MM.1S (cell line): ENCODE results near the gene FLVCR1.
"Not testable (repeated sequence)": the region's sequence is repeated elsewhere in the genome, so short reads cannot be mapped to it uniquely, and the experiment has no call there.

Source experiments
- DNase-seq: peaks from one replicate; pipeline ENCODE4 v3.0.0-alpha.2; 2015
- H2AFZ ChIP-seq: fragments of 300-600 bp; sonication (generic); 2 replicates; pipeline ENCODE4 v1.6.0; 2016; ENCODE audit warnings: antibody characterized with exemption, low read length
- H3F3A ChIP-seq: fragments of 300-600 bp; sonication (generic); 2 replicates; pipeline ENCODE4 v1.6.1; 2016; ENCODE audit warnings: mild to moderate bottlenecking, antibody characterized with exemption, low read length, moderate library complexity, mixed read lengths; ENCODE audit not compliant: insufficient read depth
- H3K27ac ChIP-seq: fragments of 300-600 bp; sonication (generic); 2 replicates; pipeline ENCODE4 v1.5.1; 2016; ENCODE audit warnings: mild to moderate bottlenecking, low read length
- H3K27me3 ChIP-seq: fragments of 300-600 bp; sonication (generic); replicated peaks from 2 replicates; pipeline ENCODE4 v1.6.0; 2016; ENCODE audit warnings: low read length; ENCODE audit not compliant: insufficient read depth
- H3K36me3 ChIP-seq: fragments of 300-600 bp; sonication (generic); replicated peaks from 2 replicates; pipeline ENCODE4 v1.6.1; 2016; ENCODE audit warnings: mild to moderate bottlenecking, low read length, mixed read lengths; ENCODE audit not compliant: insufficient read depth
- H3K4me1 ChIP-seq: fragments of 300-600 bp; sonication (generic); 2 replicates; pipeline ENCODE4 v1.6.1; 2016; ENCODE audit warnings: low read length, mixed read lengths
- H3K4me2 ChIP-seq: fragments of 300-600 bp; sonication (generic); 2 replicates; pipeline ENCODE4 v1.6.0; 2016; ENCODE audit warnings: low read depth, low read length
- H3K4me3 ChIP-seq: fragments of 300-600 bp; sonication (generic); 2 replicates; pipeline ENCODE4 v1.5.1; 2016; ENCODE audit warnings: low read length, mixed read lengths
- H3K79me2 ChIP-seq: fragments of 300-600 bp; sonication (generic); 2 replicates; pipeline ENCODE4 v1.6.1; 2016; ENCODE audit warnings: mixed run types, low read length, mixed read lengths
- H3K9ac ChIP-seq: fragments of 300-600 bp; sonication (generic); 2 replicates; pipeline ENCODE4 v1.6.1; 2016; ENCODE audit warnings: low read length, mixed read lengths
- H3K9me2 ChIP-seq: fragments of 300-600 bp; sonication (generic); replicated peaks from 2 replicates; pipeline ENCODE4 v1.6.1; 2016; ENCODE audit warnings: mild to moderate bottlenecking, low read length, mixed read lengths; ENCODE audit not compliant: insufficient read depth
- H3K9me3 ChIP-seq: fragments of 300-600 bp; sonication (generic); replicated peaks from 2 replicates; pipeline ENCODE4 v1.6.1; 2016; ENCODE audit warnings: mild to moderate bottlenecking, low read length, mixed read lengths; ENCODE audit not compliant: insufficient read depth
- H4K20me1 ChIP-seq: fragments of 300-600 bp; sonication (generic); 2 replicates; pipeline ENCODE4 v1.6.1; 2016; ENCODE audit warnings: mild to moderate bottlenecking, low read length, moderate library complexity, mixed read lengths; ENCODE audit not compliant: insufficient read depth
- EZH2 ChIP-seq: fragments of 300-600 bp; sonication (generic); optimal IDR thresholded peaks from 2 replicates; pipeline ENCODE3; 2017; ENCODE audit warnings: low read depth, mild to moderate bottlenecking, antibody characterized with exemption, low read length, mixed read lengths
- EZH2phosphoT487 ChIP-seq: fragments of 300-600 bp; sonication (generic); IDR thresholded peaks from 2 replicates; pipeline ENCODE4 v1.6.1; 2018; ENCODE audit warnings: antibody characterized with exemption, low read length
- TF ChIP-seq, protein P1 (sequence below): fragments of 300-600 bp; sonication (generic); IDR thresholded peaks from 2 replicates; pipeline ENCODE4 v1.5.1; 2016; ENCODE audit warnings: antibody characterized with exemption, low read length, mixed read lengths

FLVCR1 gene

DNA sequence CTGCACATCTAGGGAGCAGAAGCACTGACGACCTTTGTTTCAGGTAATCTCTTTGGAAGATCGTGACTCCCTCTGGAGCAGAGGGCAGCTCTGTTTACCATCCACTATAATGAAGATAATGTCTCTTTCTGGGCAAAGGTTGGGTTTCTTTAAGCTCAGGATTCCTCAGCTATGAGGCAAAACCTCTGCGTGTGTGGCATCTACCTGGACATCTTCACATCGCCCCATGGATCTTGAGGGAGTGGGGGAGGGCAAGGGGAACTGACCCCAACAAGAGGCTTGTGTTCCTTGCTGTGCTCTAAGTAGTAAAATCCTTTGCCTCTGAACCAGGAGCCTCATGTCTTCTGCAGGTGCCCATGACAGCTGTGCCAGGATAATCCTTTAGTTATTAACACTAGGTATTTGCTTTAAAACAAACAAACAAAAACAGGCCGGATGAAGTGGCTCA, 30.2 kb upstream of the FLVCR1 start:
- Histone ChIP-seq H3K9me3 (no peaks in the 10 kb centered on the region), H3K27me3 (no peaks in the 10 kb centered on the region), H3K9ac (no peak overlapping the region), H3K4me2 (no peak overlapping the region), H3F3A (no peaks in the 10 kb centered on the region), H3K79me2 (no peaks in the 10 kb centered on the region), H3K36me3 (no peaks in the 10 kb centered on the region), H3K9me2 (no peaks in the 10 kb centered on the region), H3K4me1 (no peaks in the 10 kb centered on the region), H4K20me1 (no peaks in the 10 kb centered on the region), H3K27ac (no peak overlapping the region), H2AFZ (no peak overlapping the region), H3K4me3 (no peak overlapping the region)
- TF ChIP-seq, protein P1, sequence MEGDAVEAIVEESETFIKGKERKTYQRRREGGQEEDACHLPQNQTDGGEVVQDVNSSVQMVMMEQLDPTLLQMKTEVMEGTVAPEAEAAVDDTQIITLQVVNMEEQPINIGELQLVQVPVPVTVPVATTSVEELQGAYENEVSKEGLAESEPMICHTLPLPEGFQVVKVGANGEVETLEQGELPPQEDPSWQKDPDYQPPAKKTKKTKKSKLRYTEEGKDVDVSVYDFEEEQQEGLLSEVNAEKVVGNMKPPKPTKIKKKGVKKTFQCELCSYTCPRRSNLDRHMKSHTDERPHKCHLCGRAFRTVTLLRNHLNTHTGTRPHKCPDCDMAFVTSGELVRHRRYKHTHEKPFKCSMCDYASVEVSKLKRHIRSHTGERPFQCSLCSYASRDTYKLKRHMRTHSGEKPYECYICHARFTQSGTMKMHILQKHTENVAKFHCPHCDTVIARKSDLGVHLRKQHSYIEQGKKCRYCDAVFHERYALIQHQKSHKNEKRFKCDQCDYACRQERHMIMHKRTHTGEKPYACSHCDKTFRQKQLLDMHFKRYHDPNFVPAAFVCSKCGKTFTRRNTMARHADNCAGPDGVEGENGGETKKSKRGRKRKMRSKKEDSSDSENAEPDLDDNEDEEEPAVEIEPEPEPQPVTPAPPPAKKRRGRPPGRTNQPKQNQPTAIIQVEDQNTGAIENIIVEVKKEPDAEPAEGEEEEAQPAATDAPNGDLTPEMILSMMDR, result no peak
- no peak for DNase-seq

DNA sequence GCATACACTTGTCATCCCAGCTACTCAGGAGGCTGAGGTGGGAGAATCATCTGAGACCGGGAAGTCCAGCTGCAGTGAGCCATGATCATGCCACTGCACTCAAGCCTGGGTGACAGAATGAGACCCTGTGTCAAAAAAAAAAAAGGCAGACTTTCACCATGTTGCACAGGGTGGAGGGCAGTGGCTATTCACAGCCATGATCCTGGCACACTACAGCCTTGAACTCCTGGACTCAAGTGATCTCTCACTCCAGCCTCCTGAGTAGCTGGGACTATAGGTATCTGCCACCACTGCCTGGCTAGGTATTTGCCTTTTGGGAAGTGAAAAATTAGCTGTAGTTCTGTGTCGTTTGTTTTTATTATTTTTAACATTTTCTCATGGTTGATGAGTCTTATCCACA, 29.7 kb upstream of the FLVCR1 start:
- no peaks in the 10 kb centered on the region for H3K9me2 ChIP-seq
- no peaks in the 10 kb centered on the region for H3K79me2 ChIP-seq
- H2AFZ ChIP-seq, result no peak overlapping the region
- H3F3A ChIP-seq, result no peaks in the 10 kb centered on the region
- TF ChIP-seq EZH2, result no peak
- TF ChIP-seq, protein P1, result no peak
- TF ChIP-seq EZH2phosphoT487, result no peak
- no peaks in the 10 kb centered on the region for H3K4me1 ChIP-seq
- no peak for DNase-seq
- no peak overlapping the region for H3K27ac ChIP-seq
- no peaks in the 10 kb centered on the region for H3K27me3 ChIP-seq
- no peaks in the 10 kb centered on the region for H3K9me3 ChIP-seq
- no peak overlapping the region for H3K4me2 ChIP-seq
- no peaks in the 10 kb centered on the region for H4K20me1 ChIP-seq
- H3K9ac ChIP-seq, result no peak overlapping the region
- no peaks in the 10 kb centered on the region for H3K36me3 ChIP-seq
- no peak overlapping the region for H3K4me3 ChIP-seq

DNA sequence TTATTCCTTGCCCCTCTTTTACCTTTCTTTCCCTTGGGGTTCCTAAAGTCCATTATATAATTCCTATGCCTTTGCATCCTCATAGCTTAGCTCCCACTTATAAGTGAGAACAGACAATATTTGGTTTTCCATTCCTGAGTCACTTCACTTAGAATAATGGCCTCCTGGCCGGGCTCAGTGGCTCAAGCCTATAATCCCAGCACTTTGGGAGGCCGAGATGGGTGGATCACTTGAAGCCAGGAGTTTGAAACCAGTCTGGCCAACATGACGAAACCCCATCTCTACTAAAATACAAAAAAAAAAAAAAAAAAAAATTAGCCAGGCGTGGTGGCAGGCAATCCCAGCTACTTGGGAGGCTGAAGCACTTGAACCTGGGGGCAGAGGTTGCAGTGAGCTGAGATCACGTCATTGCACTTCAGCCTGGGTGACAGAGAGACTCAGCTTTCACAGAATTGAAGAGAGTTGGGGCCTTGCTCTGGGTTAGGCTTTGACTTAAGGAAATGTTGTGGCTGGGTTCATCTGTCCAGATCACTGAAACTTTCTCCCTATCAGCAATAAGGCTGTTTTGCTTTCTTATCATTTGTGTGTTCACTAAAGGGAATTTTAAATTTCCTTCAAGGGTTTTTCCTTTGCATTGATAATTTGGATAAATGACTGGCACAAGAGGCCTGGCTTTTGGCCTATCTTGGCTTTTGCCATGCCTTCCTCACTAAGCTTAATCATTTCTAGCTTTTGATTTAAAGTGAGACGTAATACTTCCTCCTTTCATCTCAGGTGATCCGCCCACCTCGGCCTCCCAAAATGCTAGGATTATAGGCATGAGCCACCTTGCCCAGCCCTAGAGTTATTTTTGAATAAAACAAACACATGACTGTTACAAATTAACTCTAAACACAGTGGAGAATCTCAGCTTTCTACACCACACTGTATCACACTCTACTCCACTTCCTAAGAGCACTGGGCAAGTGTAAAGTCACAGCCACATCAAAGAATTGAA, 24.6 kb upstream of the FLVCR1 start:
- H3K36me3 ChIP-seq, H3K4me1 ChIP-seq, H3K27me3 ChIP-seq, DNase-seq, H3K4me2 ChIP-seq, H3K9me3 ChIP-seq, H3F3A ChIP-seq, H2AFZ ChIP-seq, H4K20me1 ChIP-seq, H3K27ac ChIP-seq, H3K4me3 ChIP-seq, H3K9me2 ChIP-seq, H3K9ac ChIP-seq, H3K79me2 ChIP-seq: not testable (repeated sequence)

GRCh38 chr1:212838145-212838544, 19.9 kb upstream of the FLVCR1 start:
- no peak for DNase-seq
- Histone ChIP-seq H3K27me3 (no peaks in the 10 kb centered on the region), H4K20me1 (no peaks in the 10 kb centered on the region), H3F3A (no peaks in the 10 kb centered on the region), H3K27ac (no peak overlapping the region), H3K79me2 (no peaks in the 10 kb centered on the region), H3K4me2 (no peak overlapping the region), H2AFZ (no peak overlapping the region), H3K36me3 (no peaks in the 10 kb centered on the region), H3K9me3 (no peaks in the 10 kb centered on the region), H3K4me3 (no peak overlapping the region), H3K4me1 (no peaks in the 10 kb centered on the region), H3K9me2 (no peaks in the 10 kb centered on the region), H3K9ac (no peak overlapping the region)
- TF ChIP-seq EZH2phosphoT487, result no peak
- TF ChIP-seq, protein P1, result no peak

DNA sequence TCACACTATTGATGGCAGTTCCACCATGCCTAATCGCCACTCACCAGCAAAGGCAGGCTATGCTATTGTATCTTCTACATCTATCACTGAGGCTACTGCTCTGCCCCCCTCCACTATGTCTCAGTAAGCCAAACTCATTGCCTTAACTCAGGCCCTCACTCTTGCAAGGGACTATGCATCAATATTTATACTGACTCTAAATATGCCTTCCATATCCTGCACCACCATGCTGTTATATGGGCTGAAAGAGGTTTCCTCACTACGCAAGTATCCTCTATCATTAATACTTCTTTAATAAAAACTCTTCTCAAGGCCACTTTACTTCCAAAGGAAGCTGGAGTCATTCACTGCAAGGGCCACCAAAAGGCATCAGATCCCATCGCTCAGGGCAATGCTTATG, 13.6 kb upstream of the FLVCR1 start:
- H2AFZ ChIP-seq, H3K4me2 ChIP-seq, H3K9me2 ChIP-seq, H3K27ac ChIP-seq, H3K79me2 ChIP-seq, H3K4me3 ChIP-seq, H3K36me3 ChIP-seq, DNase-seq, H3F3A ChIP-seq, H3K9me3 ChIP-seq, H3K4me1 ChIP-seq, H3K9ac ChIP-seq, H4K20me1 ChIP-seq, H3K27me3 ChIP-seq: not testable (repeated sequence)
